Natural killer cell (primary cell): Measurements from ENCODE around the gene SMAD5. TPM values are rescaled to one million over a fixed set of nuclear protein-coding genes. Genes with fewer than 3 reads are reported as not detected.

Experiments used
- ATAC-seq, 3 donors: fragments of 150-1000 bp in 2 of 3; fragments of 200-7000 bp in 1 of 3; cut with Tn5 transposase; 1 replicate in 1 of 3; 2 replicates in 2 of 3; pipeline ENCODE4 v1.10.0; 2021; ENCODE audit warnings: mild to moderate bottlenecking in 2 of 3, moderate library complexity in 2 of 3
- DNase-seq, 2 donors: peaks; one replicate each; pipeline versions ENCODE4 v3.0.0 to v3.0.0-alpha.2; 2013 to 2021; ENCODE audit warnings: mixed read lengths in 1 of 2
- H3K27ac ChIP-seq: one replicate; pipeline ENCODE4 v1.5.1; 2013; ENCODE audit warnings: mild to moderate bottlenecking, low read length
- H3K27me3 ChIP-seq: one replicate; pipeline ENCODE4 v1.6.1; 2013; ENCODE audit warnings: low read length; ENCODE audit not compliant: control insufficient read depth, insufficient read depth
- H3K36me3 ChIP-seq: one replicate; pipeline ENCODE4 v1.6.1; 2013; ENCODE audit warnings: low read length; ENCODE audit not compliant: control insufficient read depth, insufficient read depth
- H3K4me1 ChIP-seq: one replicate; pipeline ENCODE4 v1.6.1; 2013; ENCODE audit warnings: low read length; ENCODE audit not compliant: control insufficient read depth, insufficient read depth
- H3K4me3 ChIP-seq: one replicate; pipeline ENCODE4 v1.5.1; 2013; ENCODE audit warnings: low read length
- H3K9me3 ChIP-seq: one replicate; pipeline ENCODE4 v1.6.1; 2013; ENCODE audit warnings: low read length; ENCODE audit not compliant: control insufficient read depth, insufficient read depth
- H3K27ac Mint-ChIP-seq, 2 donors: one replicate each; pipeline ENCODE4 v1.8.0; 2022; ENCODE audit warnings: mild to moderate bottlenecking in 2 of 2, mixed read lengths in 2 of 2, moderate library complexity in 1 of 2
- H3K27me3 Mint-ChIP-seq, 2 donors: one replicate each; pipeline ENCODE4 v1.8.0; 2022; ENCODE audit warnings: low read depth in 2 of 2, mixed read lengths in 2 of 2
- H3K36me3 Mint-ChIP-seq: one replicate; pipeline ENCODE4 v1.8.0; 2022; ENCODE audit warnings: mixed read lengths
- H3K4me1 Mint-ChIP-seq, 2 donors: one replicate each; pipeline ENCODE4 v1.8.0; 2022; ENCODE audit warnings: mixed read lengths in 2 of 2
- H3K4me3 Mint-ChIP-seq: one replicate; pipeline ENCODE4 v1.8.0; 2022; ENCODE audit warnings: mild to moderate bottlenecking, moderate library complexity, mixed read lengths
- H3K9me3 Mint-ChIP-seq, 2 donors: one replicate each; pipeline ENCODE4 v1.8.0; 2022; ENCODE audit warnings: mixed read lengths in 2 of 2
- WGBS: methylation state at CpG from one replicate; pipeline ENCODE4 v1.1.7; 2013; ENCODE audit warnings: missing lambda C conversion rate; ENCODE audit not compliant: insufficient coverage; 5-methylcytosine and 5-hydroxymethylcytosine counted together
- intact Hi-C: fragments of 100-400 bp; cut with micrococcal nuclease; formaldehyde crosslinking; loops from one replicate; pipeline ENCODE4 v1.14.2; 2022
- total RNA-seq, 4 donors: library from RNA; stranded (reverse); fragments of 120-200 nt in 1 of 4; gene quantifications; one replicate each; pipeline versions ENCODE4 v1.2.3 to v1.2.4, GENCODE V29; 2013 to 2022
- TF ChIP-seq, protein P1 (sequence below): fragments of 200-600 bp; IDR thresholded peaks from one replicate; pipeline ENCODE4 v1.8.0; 2022; ENCODE audit warnings: antibody characterized with exemption

The SMAD5 gene
- 10 to 100 TPM; 44.0 to 60.1 (median 54.1) TPM for total RNA-seq
- 55.8 TPM for total RNA-seq (2013)

DNA sequence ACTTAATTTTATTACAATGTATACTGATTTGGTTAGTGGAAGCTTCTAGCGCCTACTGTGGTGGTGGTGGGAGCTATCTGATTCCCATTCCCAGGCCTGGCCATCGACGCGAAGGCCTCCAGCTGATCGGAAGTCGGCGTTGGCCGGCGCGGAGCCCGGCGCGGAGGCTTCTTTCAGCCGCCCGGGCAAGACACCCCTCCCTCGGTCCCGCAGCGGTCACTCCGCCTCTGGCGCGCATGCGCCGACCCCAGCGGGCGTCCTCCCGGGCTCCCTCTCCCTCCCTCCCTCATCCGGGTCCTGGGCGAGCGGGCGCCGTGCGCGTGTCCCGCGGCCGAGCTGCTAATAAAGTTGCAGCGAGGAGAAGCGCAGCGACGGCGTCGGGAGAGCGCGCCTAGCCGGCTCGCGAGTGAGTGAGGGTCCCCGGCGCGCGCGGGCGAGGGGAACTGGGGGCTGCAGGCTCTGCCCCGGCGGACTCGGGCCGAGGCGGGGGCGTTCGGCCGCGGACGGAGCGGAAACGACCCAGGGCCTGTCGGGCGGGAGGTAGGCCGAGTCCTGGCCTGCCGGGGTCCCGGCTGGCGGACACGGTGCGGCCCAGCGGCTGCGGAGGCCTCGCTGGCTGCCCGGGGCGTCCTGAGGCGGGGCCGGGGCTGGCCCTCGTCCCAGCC is at the start of gene SMAD5:
Gene SMAD5 (plus strand): TSS at position 289 of the 665 bp plus-strand sequence. CDS start 20,916 bp downstream, outside the sequence.
- Mint-ChIP-seq H3K27ac (peak within 1 kb of the TSS; percentile 90 to 97), H3K4me1 (peaks cover 37% of the 10 kb centered on the region in 2 donors), H3K36me3 (no peaks in the 10 kb centered on the region), H3K9me3 (no peaks in the 10 kb centered on the region), H3K4me3 (peak within 1 kb of the TSS; percentile 97), H3K27me3 (peaks cover 2 to 27% of the 10 kb centered on the region in 2 donors)
- TF ChIP-seq, protein P1, sequence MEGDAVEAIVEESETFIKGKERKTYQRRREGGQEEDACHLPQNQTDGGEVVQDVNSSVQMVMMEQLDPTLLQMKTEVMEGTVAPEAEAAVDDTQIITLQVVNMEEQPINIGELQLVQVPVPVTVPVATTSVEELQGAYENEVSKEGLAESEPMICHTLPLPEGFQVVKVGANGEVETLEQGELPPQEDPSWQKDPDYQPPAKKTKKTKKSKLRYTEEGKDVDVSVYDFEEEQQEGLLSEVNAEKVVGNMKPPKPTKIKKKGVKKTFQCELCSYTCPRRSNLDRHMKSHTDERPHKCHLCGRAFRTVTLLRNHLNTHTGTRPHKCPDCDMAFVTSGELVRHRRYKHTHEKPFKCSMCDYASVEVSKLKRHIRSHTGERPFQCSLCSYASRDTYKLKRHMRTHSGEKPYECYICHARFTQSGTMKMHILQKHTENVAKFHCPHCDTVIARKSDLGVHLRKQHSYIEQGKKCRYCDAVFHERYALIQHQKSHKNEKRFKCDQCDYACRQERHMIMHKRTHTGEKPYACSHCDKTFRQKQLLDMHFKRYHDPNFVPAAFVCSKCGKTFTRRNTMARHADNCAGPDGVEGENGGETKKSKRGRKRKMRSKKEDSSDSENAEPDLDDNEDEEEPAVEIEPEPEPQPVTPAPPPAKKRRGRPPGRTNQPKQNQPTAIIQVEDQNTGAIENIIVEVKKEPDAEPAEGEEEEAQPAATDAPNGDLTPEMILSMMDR = no peak
- H3K27me3 ChIP-seq = peaks cover 4% of the 10 kb centered on the region
- peak within 1 kb of the TSS; percentile 70 for H3K4me3 ChIP-seq
- H3K9me3 ChIP-seq = no peaks in the 10 kb centered on the region
- H3K4me1 ChIP-seq = peaks cover 13% of the 10 kb centered on the region
- DNase-seq = peak; percentile 87
- under 1% methylated on average over 80 of the region's 81 CpGs for WGBS
- peak; percentile 90 to 93 (median 91) for ATAC-seq
- H3K36me3 ChIP-seq = no peaks in the 10 kb centered on the region
- peak within 1 kb of the TSS; percentile 67 for H3K27ac ChIP-seq
- intact Hi-C loops = no loop called here

DNA sequence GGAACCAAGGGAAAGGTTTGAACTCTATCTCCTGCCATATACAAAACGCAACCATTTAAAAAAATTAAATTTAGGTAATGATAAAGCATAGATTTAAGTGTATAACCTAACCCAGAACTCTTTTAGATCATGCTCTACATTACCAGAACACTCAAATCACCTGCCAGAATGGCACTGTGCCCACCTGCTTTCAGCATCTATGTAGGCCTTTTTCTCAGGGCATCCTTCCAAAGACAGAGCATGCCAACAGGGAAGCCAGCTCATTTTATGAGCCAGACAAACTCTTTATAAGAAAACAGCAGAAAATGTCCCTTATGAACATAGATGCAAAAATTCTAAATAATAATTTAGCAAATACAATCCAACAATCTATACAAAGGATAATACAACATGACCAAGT is 47.9 kb upstream of the SMAD5 start:
- H3K4me1 Mint-ChIP-seq = peaks cover 0 to 10% of the 10 kb centered on the region in 2 donors
- no CpG with 5 or more reads among the region's 1 CpG for WGBS

DNA sequence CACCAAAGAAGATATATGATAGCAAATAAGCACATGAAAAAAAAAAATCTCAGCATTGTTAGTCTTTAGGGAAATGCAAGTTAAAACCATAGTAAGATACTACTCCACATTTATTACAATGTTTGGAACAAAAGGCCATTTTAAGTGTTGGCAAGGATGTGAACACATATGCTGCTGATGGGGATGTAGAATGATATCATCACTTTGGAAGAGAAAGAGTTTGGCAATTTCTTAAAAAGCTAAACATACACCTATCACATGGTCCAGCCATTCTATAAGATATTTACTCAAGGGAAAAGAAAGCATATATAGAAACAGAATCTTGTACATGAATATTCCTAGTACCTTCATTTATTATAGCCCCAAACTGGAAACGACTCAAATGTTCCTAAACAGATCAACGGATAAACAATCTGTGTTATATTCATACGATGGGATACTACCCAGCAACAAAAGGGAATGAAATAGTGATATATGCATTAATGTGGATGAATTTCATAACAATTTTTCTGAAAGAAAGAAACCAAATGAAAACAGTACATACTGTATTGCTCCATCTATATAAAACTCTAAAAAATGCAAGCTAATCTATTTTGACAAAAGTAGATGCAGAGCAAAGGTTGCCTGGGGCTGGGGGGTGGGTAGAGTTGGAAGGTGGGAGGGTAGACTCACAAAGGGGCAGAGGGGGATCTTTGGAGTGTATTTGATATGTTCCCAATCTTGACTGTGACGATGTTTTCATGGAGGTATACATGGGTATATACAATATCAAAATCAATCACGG is 45.7 kb upstream of the SMAD5 start:
- Histone ChIP-seq H3K4me1 (no peaks in the 10 kb centered on the region), H3K4me3 (no peak overlapping the region), H3K36me3 (no peaks in the 10 kb centered on the region), H3K9me3 (no peaks in the 10 kb centered on the region), H3K27me3 (no peaks in the 10 kb centered on the region), H3K27ac (no peak overlapping the region)
- intact Hi-C loops = loop anchor here (10.0 kb wide), 1 partner anchor 112 kb away; no protein-coding TSS in a partner anchor
- no peak overlapping the region for H3K4me3 Mint-ChIP-seq
- no peaks in the 10 kb centered on the region for H3K36me3 Mint-ChIP-seq
- DNase-seq (no peak), ATAC-seq (no peak)
- H3K9me3 Mint-ChIP-seq = no peaks in the 10 kb centered on the region
- no peak overlapping the region for H3K27ac Mint-ChIP-seq
- peaks cover 4 to 11% of the 10 kb centered on the region in 2 donors for H3K27me3 Mint-ChIP-seq
- TF ChIP-seq, protein P1 = no peak
- WGBS = 86% methylated on average over 1 of the region's 5 CpGs
- no peaks in the 10 kb centered on the region for H3K4me1 Mint-ChIP-seq

More for the DNA sequence above, 47.9 kb upstream of the SMAD5 start:
- DNase-seq (no peak), ATAC-seq (no peak)
- H3K4me3 ChIP-seq = no peak overlapping the region
- Mint-ChIP-seq H3K9me3 (no peaks in the 10 kb centered on the region), H3K4me3 (no peak overlapping the region), H3K36me3 (no peaks in the 10 kb centered on the region), H3K27ac (no peak overlapping the region), H3K27me3 (peaks cover 6 to 11% of the 10 kb centered on the region in 2 donors)
- TF ChIP-seq, protein P1 = no peak
- intact Hi-C loops = loop anchor here (10.0 kb wide), 1 partner anchor 110 kb away; no protein-coding TSS in a partner anchor
- peaks cover 11% of the 10 kb centered on the region for H3K4me1 ChIP-seq
- no peaks in the 10 kb centered on the region for H3K36me3 ChIP-seq
- H3K27me3 ChIP-seq = peaks cover 3% of the 10 kb centered on the region
- no peaks in the 10 kb centered on the region for H3K9me3 ChIP-seq
- no peak overlapping the region for H3K27ac ChIP-seq
